ENCODE data around the gene STK32B.
A peak's percentile ranks its signal among the peaks of the same experiment; 100 is the strongest.

The STK32B gene

DNA sequence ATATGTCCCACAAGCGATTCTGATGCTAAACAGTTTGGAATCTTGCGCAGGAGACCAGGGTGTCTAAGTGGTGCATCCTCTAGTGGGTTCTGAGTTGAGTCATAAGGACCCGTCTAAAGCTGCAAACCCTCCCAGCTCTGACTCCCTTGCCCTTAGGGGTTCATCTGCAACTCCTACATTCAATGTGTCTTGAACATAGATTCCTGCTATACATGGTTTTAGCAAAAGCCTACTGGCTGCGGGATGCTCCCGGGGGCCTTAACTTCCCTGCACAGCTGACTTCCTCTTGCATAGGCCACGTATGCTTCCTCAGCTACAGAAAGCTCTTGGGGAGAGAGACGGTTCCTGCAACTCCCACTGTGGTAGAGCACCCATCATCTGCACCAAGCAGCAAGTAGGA, 420.4 kb downstream of the STK32B start:
- no peaks in the 10 kb centered on the region for H3K79me1 ChIP-seq (ENCODE audit: low read length)
- no peak overlapping the region for H2BK5ac ChIP-seq (ENCODE audit: low read depth, low read length, poor library complexity)
- H3K9me3 ChIP-seq (ENCODE audit: insufficient read depth, low read depth, low read length): no peaks in the 10 kb centered on the region
- DNase-seq: no peak
- H2AK5ac ChIP-seq (ENCODE audit: low read length): no peak overlapping the region
- no peak overlapping the region for H4K12ac ChIP-seq (ENCODE audit: low read depth, low read length)
- no peak overlapping the region for H3K27ac ChIP-seq (ENCODE audit: low read depth, low read length)
- no peaks in the 10 kb centered on the region for H3K4me1 ChIP-seq (ENCODE audit: control insufficient read depth in 1 of 2, insufficient read depth in 2 of 2, low read length in 2 of 2)
- WGBS (ENCODE audit: extremely low coverage, insufficient coverage, insufficient read length): no CpG with 5 or more reads among the region's 7 CpGs
- H4K8ac ChIP-seq (ENCODE audit: low read depth, low read length): no peak overlapping the region
- no peaks in the 10 kb centered on the region for H3K36me3 ChIP-seq (ENCODE audit: control insufficient read depth in 1 of 2, insufficient read depth in 2 of 2, low read length in 2 of 2)
- H3K27me3 ChIP-seq (ENCODE audit: insufficient read depth, low read length): no peaks in the 10 kb centered on the region
- no peak overlapping the region for H3K14ac ChIP-seq (ENCODE audit: low read length)
- no peak overlapping the region for H3K9ac ChIP-seq (ENCODE audit: low read length)
- no peak overlapping the region for H3K18ac ChIP-seq (ENCODE audit: low read length)
- no peak overlapping the region for H3K4me3 ChIP-seq (ENCODE audit: low read depth, low read length)
- no peak overlapping the region for H2AFZ ChIP-seq (ENCODE audit: insufficient read depth, low read length, poor library complexity)
- H2BK120ac ChIP-seq (ENCODE audit: insufficient read depth, low read length, poor library complexity): no peak overlapping the region
- H3K79me2 ChIP-seq (ENCODE audit: control insufficient read depth, insufficient read depth, low read length, poor library complexity): no peaks in the 10 kb centered on the region
- H2BK12ac ChIP-seq (ENCODE audit: low read length): no peak overlapping the region
- H3K4ac ChIP-seq (ENCODE audit: low read depth, low read length): no peak overlapping the region
- no peak overlapping the region for H3K4me2 ChIP-seq (ENCODE audit: low read length)
- no peak overlapping the region for H3K23ac ChIP-seq (ENCODE audit: low read length)
- H4K91ac ChIP-seq (ENCODE audit: low read depth, low read length): no peak overlapping the region

DNA sequence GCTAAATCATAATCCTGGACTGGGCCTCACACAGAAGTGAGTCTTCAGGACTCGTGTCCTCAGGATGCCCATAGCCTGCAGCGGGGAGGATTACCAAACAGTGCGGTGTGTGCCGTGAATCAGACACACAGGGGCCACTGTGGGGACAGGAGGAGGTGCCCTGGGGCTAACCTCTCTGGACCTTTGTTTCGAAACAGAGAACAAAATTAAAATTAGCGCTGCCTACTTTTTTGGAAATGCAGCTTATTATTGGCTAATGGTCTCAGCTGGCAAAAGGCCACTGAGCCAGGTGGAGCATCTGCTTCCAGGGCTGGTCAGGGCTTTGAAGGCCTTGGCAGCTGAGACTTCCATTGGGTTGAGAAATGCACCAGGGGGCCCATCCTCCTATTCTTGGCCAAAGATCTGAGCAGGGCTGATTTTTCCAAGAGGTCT, 420.9 kb downstream of the STK32B start:
- H3K27ac ChIP-seq (ENCODE audit: low read depth, low read length): no peak overlapping the region
- no peaks in the 10 kb centered on the region for H3K9me3 ChIP-seq (ENCODE audit: insufficient read depth, low read depth, low read length)
- no peak overlapping the region for H4K12ac ChIP-seq (ENCODE audit: low read depth, low read length)
- no peak overlapping the region for H2AFZ ChIP-seq (ENCODE audit: insufficient read depth, low read length, poor library complexity)
- H4K91ac ChIP-seq (ENCODE audit: low read depth, low read length): no peak overlapping the region
- H3K4ac ChIP-seq (ENCODE audit: low read depth, low read length): no peak overlapping the region
- H3K79me2 ChIP-seq (ENCODE audit: control insufficient read depth, insufficient read depth, low read length, poor library complexity): no peaks in the 10 kb centered on the region
- no peak overlapping the region for H2BK120ac ChIP-seq (ENCODE audit: insufficient read depth, low read length, poor library complexity)
- no peak overlapping the region for H2BK12ac ChIP-seq (ENCODE audit: low read length)
- H3K14ac ChIP-seq (ENCODE audit: low read length): no peak overlapping the region
- H3K79me1 ChIP-seq (ENCODE audit: low read length): no peaks in the 10 kb centered on the region
- no peaks in the 10 kb centered on the region for H3K4me1 ChIP-seq (ENCODE audit: control insufficient read depth in 1 of 2, insufficient read depth in 2 of 2, low read length in 2 of 2)
- H3K18ac ChIP-seq (ENCODE audit: low read length): no peak overlapping the region
- no peak overlapping the region for H2AK5ac ChIP-seq (ENCODE audit: low read length)
- H3K4me2 ChIP-seq (ENCODE audit: low read length): no peak overlapping the region
- no peaks in the 10 kb centered on the region for H3K27me3 ChIP-seq (ENCODE audit: insufficient read depth, low read length)
- WGBS (ENCODE audit: extremely low coverage, insufficient coverage, insufficient read length): no CpG with 5 or more reads among the region's 6 CpGs
- H3K4me3 ChIP-seq (ENCODE audit: low read depth, low read length): no peak overlapping the region
- H3K23ac ChIP-seq (ENCODE audit: low read length): no peak overlapping the region
- H4K8ac ChIP-seq (ENCODE audit: low read depth, low read length): no peak overlapping the region
- no peak overlapping the region for H2BK5ac ChIP-seq (ENCODE audit: low read depth, low read length, poor library complexity)
- H3K9ac ChIP-seq (ENCODE audit: low read length): no peak overlapping the region
- peak; percentile 44 to 64 for DNase-seq
- no peaks in the 10 kb centered on the region for H3K36me3 ChIP-seq (ENCODE audit: control insufficient read depth in 1 of 2, insufficient read depth in 2 of 2, low read length in 2 of 2)

- H2BK120ac ChIP-seq (ENCODE audit: insufficient read depth, low read length, poor library complexity): no peak overlapping the region
- no peak overlapping the region for H2AFZ ChIP-seq (ENCODE audit: insufficient read depth, low read length, poor library complexity)
- H2AK5ac ChIP-seq (ENCODE audit: low read length): no peak overlapping the region
- no peaks in the 10 kb centered on the region for H3K79me2 ChIP-seq (ENCODE audit: control insufficient read depth, insufficient read depth, low read length, poor library complexity)
- H3K14ac ChIP-seq (ENCODE audit: low read length): no peak overlapping the region
- no peak overlapping the region for H3K4ac ChIP-seq (ENCODE audit: low read depth, low read length)
- H4K12ac ChIP-seq (ENCODE audit: low read depth, low read length): no peak overlapping the region
- no peak overlapping the region for H4K91ac ChIP-seq (ENCODE audit: low read depth, low read length)
- H4K8ac ChIP-seq (ENCODE audit: low read depth, low read length): no peak overlapping the region
- no peaks in the 10 kb centered on the region for H3K36me3 ChIP-seq (ENCODE audit: control insufficient read depth in 1 of 2, insufficient read depth in 2 of 2, low read length in 2 of 2)
- WGBS (ENCODE audit: extremely low coverage, insufficient coverage, insufficient read length): no CpG with 5 or more reads among the region's 5 CpGs
- DNase-seq: no peak
- no peaks in the 10 kb centered on the region for H3K9me3 ChIP-seq (ENCODE audit: insufficient read depth, low read depth, low read length)
- no peak overlapping the region for H3K27ac ChIP-seq (ENCODE audit: low read depth, low read length)
- H3K18ac ChIP-seq (ENCODE audit: low read length): no peak overlapping the region
- no peaks in the 10 kb centered on the region for H3K79me1 ChIP-seq (ENCODE audit: low read length)
- H2BK12ac ChIP-seq (ENCODE audit: low read length): no peak overlapping the region
- no peak overlapping the region for H3K9ac ChIP-seq (ENCODE audit: low read length)
- no peaks in the 10 kb centered on the region for H3K4me1 ChIP-seq (ENCODE audit: control insufficient read depth in 1 of 2, insufficient read depth in 2 of 2, low read length in 2 of 2)
- H3K23ac ChIP-seq (ENCODE audit: low read length): no peak overlapping the region
- no peaks in the 10 kb centered on the region for H3K27me3 ChIP-seq (ENCODE audit: insufficient read depth, low read length)
- no peak overlapping the region for H2BK5ac ChIP-seq (ENCODE audit: low read depth, low read length, poor library complexity)
- H3K4me2 ChIP-seq (ENCODE audit: low read length): no peak overlapping the region
- H3K4me3 ChIP-seq (ENCODE audit: low read depth, low read length): no peak overlapping the region
Observed at GRCh38 chr4:5473125-5473524, 421.8 kb downstream of the STK32B start.

GRCh38 chr4:5474756-5475155, 423.5 kb downstream of the STK32B start:
- H4K12ac ChIP-seq (ENCODE audit: low read depth, low read length): no peak overlapping the region
- WGBS (ENCODE audit: extremely low coverage, insufficient coverage, insufficient read length): no CpG with 5 or more reads among the region's 9 CpGs
- H2AFZ ChIP-seq (ENCODE audit: insufficient read depth, low read length, poor library complexity): no peak overlapping the region
- H3K9me3 ChIP-seq (ENCODE audit: insufficient read depth, low read depth, low read length): no peaks in the 10 kb centered on the region
- H3K79me1 ChIP-seq (ENCODE audit: low read length): no peaks in the 10 kb centered on the region
- H3K36me3 ChIP-seq (ENCODE audit: control insufficient read depth in 1 of 2, insufficient read depth in 2 of 2, low read length in 2 of 2): no peaks in the 10 kb centered on the region
- DNase-seq: peak; percentile 77 to 82
- no peak overlapping the region for H2BK12ac ChIP-seq (ENCODE audit: low read length)
- H3K79me2 ChIP-seq (ENCODE audit: control insufficient read depth, insufficient read depth, low read length, poor library complexity): no peaks in the 10 kb centered on the region
- no peak overlapping the region for H3K27ac ChIP-seq (ENCODE audit: low read depth, low read length)
- no peak overlapping the region for H3K4me3 ChIP-seq (ENCODE audit: low read depth, low read length)
- no peak overlapping the region for H3K9ac ChIP-seq (ENCODE audit: low read length)
- H4K91ac ChIP-seq (ENCODE audit: low read depth, low read length): no peak overlapping the region
- no peak overlapping the region for H3K4ac ChIP-seq (ENCODE audit: low read depth, low read length)
- H3K4me2 ChIP-seq (ENCODE audit: low read length): no peak overlapping the region
- no peaks in the 10 kb centered on the region for H3K27me3 ChIP-seq (ENCODE audit: insufficient read depth, low read length)
- no peak overlapping the region for H2BK120ac ChIP-seq (ENCODE audit: insufficient read depth, low read length, poor library complexity)
- H3K23ac ChIP-seq (ENCODE audit: low read length): no peak overlapping the region
- no peak overlapping the region for H2BK5ac ChIP-seq (ENCODE audit: low read depth, low read length, poor library complexity)
- H3K14ac ChIP-seq (ENCODE audit: low read length): no peak overlapping the region
- H3K18ac ChIP-seq (ENCODE audit: low read length): no peak overlapping the region
- no peaks in the 10 kb centered on the region for H3K4me1 ChIP-seq (ENCODE audit: control insufficient read depth in 1 of 2, insufficient read depth in 2 of 2, low read length in 2 of 2)
- no peak overlapping the region for H4K8ac ChIP-seq (ENCODE audit: low read depth, low read length)
- no peak overlapping the region for H2AK5ac ChIP-seq (ENCODE audit: low read length)
